GM18508 (cell line): ENCODE data around the gene KIAA1614.

Experiments used
- ATAC-seq: cut with Tn5 transposase; IDR thresholded peaks from one replicate; pipeline ENCODE4 v1.9.1; 2021; ENCODE audit warnings: moderate number of reproducible peaks; ENCODE audit not compliant: insufficient read depth, unreplicated experiment

KIAA1614 gene

GRCh38 chr1:180939073-180939710, 26.5 kb downstream of the KIAA1614 start:
- ATAC-seq: no peak

GRCh38 chr1:180939711-180940103, 27.0 kb downstream of the KIAA1614 start:
- no peak for ATAC-seq

GRCh38 chr1:180940445-180940844, 27.7 kb downstream of the KIAA1614 start:
- no peak for ATAC-seq

GRCh38 chr1:180941518-180942275, 29.0 kb downstream of the KIAA1614 start:
- ATAC-seq: no peak

- ATAC-seq: no peak
These were observed 32.5 kb downstream of the KIAA1614 start for GRCh38 chr1:180945151-180945550.

GRCh38 chr1:180945551-180945950, 32.9 kb downstream of the KIAA1614 start:
- ATAC-seq: no peak

- ATAC-seq: no peak
These were observed 33.4 kb downstream of the KIAA1614 start for GRCh38 chr1:180946056-180946455.

GRCh38 chr1:180946541-180947498, 34.1 kb downstream of the KIAA1614 start:
- ATAC-seq: no peak

GRCh38 chr1:180947499-180947885, 34.8 kb downstream of the KIAA1614 start:
- ATAC-seq: no peak

GRCh38 chr1:180947901-180948640, 35.4 kb downstream of the KIAA1614 start:
- no peak for ATAC-seq

- ATAC-seq: no peak
These were observed 36.2 kb downstream of the KIAA1614 start for GRCh38 chr1:180948641-180949615.

GRCh38 chr1:180949616-180950000, 36.9 kb downstream of the KIAA1614 start:
- no peak for ATAC-seq

GRCh38 chr1:180950321-180950720, 37.6 kb downstream of the KIAA1614 start:
- ATAC-seq: no peak

- ATAC-seq: no peak
These were observed 38.6 kb downstream of the KIAA1614 start for GRCh38 chr1:180951186-180951745.

- no peak for ATAC-seq
These were observed 39.3 kb downstream of the KIAA1614 start for GRCh38 chr1:180951836-180952656.

GRCh38 chr1:180952657-180953013, 39.9 kb downstream of the KIAA1614 start:
- ATAC-seq: no peak

- no peak for ATAC-seq
These were observed 40.8 kb downstream of the KIAA1614 start for GRCh38 chr1:180953291-180954004.
